H1 (cell line): ENCODE results near the gene ZYX. TPM values are rescaled to one million over a fixed set of nuclear protein-coding genes. Genes with fewer than 3 reads are reported as not detected.
A peak's percentile ranks its signal among the peaks of the same experiment; 100 is the strongest.

Experiments
- CEBPB ChIP-seq: IDR thresholded peaks from 2 replicates; pipeline ENCODE4 v1.6.1; 2012; ENCODE audit warnings: low read depth, low read length
- FOSL1 ChIP-seq: IDR thresholded peaks from 2 replicates; pipeline ENCODE4 v1.6.1; 2011; ENCODE audit warnings: mild to moderate bottlenecking, low read depth, low read length, moderate library complexity; ENCODE audit not compliant: insufficient read depth
- HDAC2 ChIP-seq, 2 experiments: fragments of 300-600 bp in 1 of 2; sonication (generic) in 1 of 2; IDR thresholded peaks; 2 replicates each; pipeline ENCODE4 v1.6.1; 2011 to 2012; ENCODE audit warnings: low read depth in 2 of 2, low read length in 2 of 2, mild to moderate bottlenecking in 2 of 2, moderate library complexity in 2 of 2, borderline replicate concordance in 1 of 2, inconsistent platforms in 1 of 2
- HDAC6 ChIP-seq: IDR thresholded peaks from one replicate; pipeline ENCODE4 v1.7.1; 2012; ENCODE audit warnings: low read depth, mild to moderate bottlenecking, inconsistent platforms, low read length, moderate library complexity
- NANOG ChIP-seq: IDR thresholded peaks from 2 replicates; pipeline ENCODE4 v1.6.1; 2011; ENCODE audit warnings: low read length, low read depth, mild to moderate bottlenecking, inconsistent platforms; ENCODE audit not compliant: insufficient read depth, poor library complexity, severe bottlenecking
- PHF8 ChIP-seq: fragments of 200-600 bp; sonication (generic); conservative IDR thresholded peaks from 2 replicates; pipeline ENCODE4 v1.7.1; 2012; ENCODE audit warnings: low read depth, mild to moderate bottlenecking, inconsistent platforms, low read length, moderate library complexity
- POLR2A ChIP-seq, 2 experiments: IDR thresholded peaks; 1 replicate in 1 of 2; 2 replicates in 1 of 2; pipeline ENCODE4 v1.6.1; 2011; ENCODE audit warnings: low read depth in 2 of 2, low read length in 2 of 2, mild to moderate bottlenecking in 2 of 2; ENCODE audit errors: control extremely low read depth in 1 of 2
- RFX5 ChIP-seq: IDR thresholded peaks from 2 replicates; pipeline ENCODE4 v1.6.1; 2011; ENCODE audit warnings: low read depth, low read length, improper control_type of control experiment, borderline replicate concordance
- RXRA ChIP-seq: IDR thresholded peaks from 2 replicates; pipeline ENCODE4 v1.6.1; 2011; ENCODE audit warnings: low read depth, mild to moderate bottlenecking, low read length, moderate library complexity; ENCODE audit not compliant: insufficient read depth
- TAF7 ChIP-seq: optimal IDR thresholded peaks from 2 replicates; pipeline ENCODE3; 2011; ENCODE audit warnings: low read depth, mild to moderate bottlenecking, inconsistent platforms, low read length, moderate library complexity, borderline replicate concordance
- TEAD4 ChIP-seq: IDR thresholded peaks from 2 replicates; pipeline ENCODE4 v1.6.1; 2012; ENCODE audit warnings: low read depth, low read length, inconsistent platforms, mixed read lengths
- ZNF274 ChIP-seq: IDR thresholded peaks from 2 replicates; pipeline ENCODE4 v1.7.0; 2012; ENCODE audit warnings: low read length, borderline replicate concordance; ENCODE audit errors: extremely low read depth
- polyA plus RNA-seq, 7 experiments: library from polyadenylated mRNA; depleted of rRNA in 3 of 7; stranded (reverse) in 5 of 7; unstranded in 2 of 7; fragments of >200 nt in 5 of 7; fragments of 200-250 nt in 2 of 7; gene quantifications; 1 replicate in 5 of 7; 2 replicates in 1 of 7; 4 replicates in 1 of 7; pipeline versions ENCODE4 v1.2.1 to v1.2.3, GENCODE V29; 2011 to 2013; ENCODE audit warnings: missing spikeins in 2 of 7, mixed read lengths in 2 of 7
- total RNA-seq: library from RNA; stranded (reverse); fragmentation: NEBNext Ultra II Directional; extraction: Animal tissue kit (Norgen Biotek cat#: 25700); gene quantifications from 2 replicates; pipeline ENCODE4 v1.2.1, GENCODE V29; 2021
- TF ChIP-seq, protein P1 (sequence below): IDR thresholded peaks from 2 replicates; pipeline ENCODE4 v1.6.1; 2012; ENCODE audit warnings: low read length, inconsistent platforms
- TF ChIP-seq, protein P2 (sequence below), 3 experiments: IDR thresholded peaks; 1 replicate in 2 of 3; 2 replicates in 1 of 3; pipeline versions ENCODE4 v1.5.1 to v1.6.1; 2011; ENCODE audit warnings: low read length in 3 of 3, mild to moderate bottlenecking in 3 of 3, inconsistent platforms in 2 of 3, low read depth in 1 of 3, moderate library complexity in 1 of 3; ENCODE audit not compliant: insufficient read depth in 1 of 3; ENCODE audit errors: control extremely low read depth in 1 of 3
- TF ChIP-seq, protein P3 (sequence below): IDR thresholded peaks from 2 replicates; pipeline ENCODE4 v1.6.1; 2011; ENCODE audit warnings: low read length, improper control_type of control experiment
- TF ChIP-seq, protein P4 (sequence below): IDR thresholded peaks from 2 replicates; pipeline ENCODE4 v1.6.1; 2012; ENCODE audit warnings: inconsistent platforms

Gene ZYX
- total and polyA plus RNA-seq, 2 of the 8 experiments (the other 6 are each of a cell fraction or from before 2014, with no cell fraction given): 40.6 to 159 TPM

DNA sequence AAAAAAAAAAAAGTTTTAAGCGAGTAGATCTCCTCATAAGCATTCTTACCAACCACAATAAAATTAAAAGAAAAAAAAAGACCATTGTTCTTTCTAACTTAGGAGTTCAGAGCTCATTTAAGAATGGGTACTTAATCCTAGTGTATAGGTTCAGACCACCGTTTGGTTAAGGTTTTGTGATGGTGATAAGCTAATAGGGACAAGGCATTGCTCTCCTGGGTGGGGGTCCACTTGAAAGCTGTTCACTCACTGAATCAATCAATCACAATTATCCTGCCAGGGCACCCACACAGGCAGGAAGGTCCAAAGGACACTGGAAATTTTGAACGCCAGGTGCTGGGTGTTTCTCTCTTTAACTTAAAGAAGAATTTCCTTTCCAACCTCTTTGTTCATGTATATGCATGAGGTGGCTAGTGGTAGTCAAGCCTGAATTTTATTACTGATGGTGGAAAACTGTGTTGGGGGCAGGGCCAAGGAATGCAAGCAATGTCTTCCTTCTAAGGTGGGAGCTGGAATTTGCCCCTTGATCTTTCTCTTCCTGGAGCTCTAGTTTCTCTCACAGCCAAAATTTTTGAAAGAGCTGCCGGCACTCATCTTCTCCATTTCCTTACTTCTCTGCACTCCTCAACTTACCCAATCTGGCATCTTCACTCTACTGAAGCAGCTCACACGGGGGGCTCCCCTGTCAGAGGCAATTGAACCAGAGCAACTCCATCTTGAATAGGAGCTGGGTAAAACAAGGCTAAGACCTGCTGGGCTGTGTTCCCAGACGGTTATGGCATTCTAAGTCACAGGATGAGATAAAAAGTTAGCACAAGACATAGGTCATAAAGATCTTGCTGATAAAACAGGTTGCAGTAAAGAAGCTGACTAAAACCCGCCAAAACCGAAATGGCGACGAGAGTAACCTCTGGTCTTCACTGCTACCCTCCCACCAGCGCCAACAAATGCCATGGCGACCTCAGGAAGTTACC lies 11.2 kb upstream of the ZYX start (continued):
- TF ChIP-seq, protein P1, sequence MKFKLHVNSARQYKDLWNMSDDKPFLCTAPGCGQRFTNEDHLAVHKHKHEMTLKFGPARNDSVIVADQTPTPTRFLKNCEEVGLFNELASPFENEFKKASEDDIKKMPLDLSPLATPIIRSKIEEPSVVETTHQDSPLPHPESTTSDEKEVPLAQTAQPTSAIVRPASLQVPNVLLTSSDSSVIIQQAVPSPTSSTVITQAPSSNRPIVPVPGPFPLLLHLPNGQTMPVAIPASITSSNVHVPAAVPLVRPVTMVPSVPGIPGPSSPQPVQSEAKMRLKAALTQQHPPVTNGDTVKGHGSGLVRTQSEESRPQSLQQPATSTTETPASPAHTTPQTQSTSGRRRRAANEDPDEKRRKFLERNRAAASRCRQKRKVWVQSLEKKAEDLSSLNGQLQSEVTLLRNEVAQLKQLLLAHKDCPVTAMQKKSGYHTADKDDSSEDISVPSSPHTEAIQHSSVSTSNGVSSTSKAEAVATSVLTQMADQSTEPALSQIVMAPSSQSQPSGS: no peak
- TF ChIP-seq HDAC6 (no peak), POLR2A (IDR thresholded peaks at IDR 0.05; ENCODE audit: control extremely low read depth in 1 of 2, low read depth in 2 of 2, low read length in 2 of 2) (no peak), RXRA (no peak), ZNF274 (no peak), FOSL1 (no peak), PHF8 (no peak), RFX5 (no peak), TAF7 (no peak), TEAD4 (peak; percentile 98), HDAC2 (IDR thresholded peaks at IDR 0.05; ENCODE audit: borderline replicate concordance in 1 of 2, low read depth in 2 of 2, low read length in 2 of 2) (0 out of 4 replicates have a peak, but pooled peaks of 1 of the 2 experiments have one; percentile 13), NANOG (peak; percentile 80), CEBPB (no peak)
- TF ChIP-seq, protein P2, sequence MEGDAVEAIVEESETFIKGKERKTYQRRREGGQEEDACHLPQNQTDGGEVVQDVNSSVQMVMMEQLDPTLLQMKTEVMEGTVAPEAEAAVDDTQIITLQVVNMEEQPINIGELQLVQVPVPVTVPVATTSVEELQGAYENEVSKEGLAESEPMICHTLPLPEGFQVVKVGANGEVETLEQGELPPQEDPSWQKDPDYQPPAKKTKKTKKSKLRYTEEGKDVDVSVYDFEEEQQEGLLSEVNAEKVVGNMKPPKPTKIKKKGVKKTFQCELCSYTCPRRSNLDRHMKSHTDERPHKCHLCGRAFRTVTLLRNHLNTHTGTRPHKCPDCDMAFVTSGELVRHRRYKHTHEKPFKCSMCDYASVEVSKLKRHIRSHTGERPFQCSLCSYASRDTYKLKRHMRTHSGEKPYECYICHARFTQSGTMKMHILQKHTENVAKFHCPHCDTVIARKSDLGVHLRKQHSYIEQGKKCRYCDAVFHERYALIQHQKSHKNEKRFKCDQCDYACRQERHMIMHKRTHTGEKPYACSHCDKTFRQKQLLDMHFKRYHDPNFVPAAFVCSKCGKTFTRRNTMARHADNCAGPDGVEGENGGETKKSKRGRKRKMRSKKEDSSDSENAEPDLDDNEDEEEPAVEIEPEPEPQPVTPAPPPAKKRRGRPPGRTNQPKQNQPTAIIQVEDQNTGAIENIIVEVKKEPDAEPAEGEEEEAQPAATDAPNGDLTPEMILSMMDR (IDR thresholded peaks at IDR 0.05; ENCODE audit: control extremely low read depth in 1 of 3, insufficient read depth in 1 of 3, low read depth in 1 of 3, low read length in 3 of 3): no peak
- TF ChIP-seq, protein P3, sequence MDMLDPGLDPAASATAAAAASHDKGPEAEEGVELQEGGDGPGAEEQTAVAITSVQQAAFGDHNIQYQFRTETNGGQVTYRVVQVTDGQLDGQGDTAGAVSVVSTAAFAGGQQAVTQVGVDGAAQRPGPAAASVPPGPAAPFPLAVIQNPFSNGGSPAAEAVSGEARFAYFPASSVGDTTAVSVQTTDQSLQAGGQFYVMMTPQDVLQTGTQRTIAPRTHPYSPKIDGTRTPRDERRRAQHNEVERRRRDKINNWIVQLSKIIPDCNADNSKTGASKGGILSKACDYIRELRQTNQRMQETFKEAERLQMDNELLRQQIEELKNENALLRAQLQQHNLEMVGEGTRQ: no peak
- TF ChIP-seq, protein P4, sequence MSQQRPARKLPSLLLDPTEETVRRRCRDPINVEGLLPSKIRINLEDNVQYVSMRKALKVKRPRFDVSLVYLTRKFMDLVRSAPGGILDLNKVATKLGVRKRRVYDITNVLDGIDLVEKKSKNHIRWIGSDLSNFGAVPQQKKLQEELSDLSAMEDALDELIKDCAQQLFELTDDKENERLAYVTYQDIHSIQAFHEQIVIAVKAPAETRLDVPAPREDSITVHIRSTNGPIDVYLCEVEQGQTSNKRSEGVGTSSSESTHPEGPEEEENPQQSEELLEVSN: no peak
